Astrocyte of the spinal cord (primary cell): ENCODE results near the gene RIMBP2.
"Not testable (repeated sequence)": the region's sequence is repeated elsewhere in the genome, so short reads cannot be mapped to it uniquely, and the experiment has no call there.

Experiments used
- DNase-seq: peaks from one replicate; pipeline ENCODE4 v3.0.0; 2011; ENCODE audit warnings: low read depth, low spot score
- H3K4me3 ChIP-seq: 2 replicates; pipeline ENCODE4 v1.5.1; 2011; ENCODE audit warnings: low read depth, mild to moderate bottlenecking, low read length, moderate library complexity
- CTCF ChIP-seq: IDR thresholded peaks from 2 replicates; pipeline ENCODE4 v1.5.1; 2012; ENCODE audit warnings: low read depth, mild to moderate bottlenecking, low read length, inconsistent platforms
- in situ Hi-C: cut with HindIII; loops from 2 replicates; pipeline ENCODE4 v1.10.0; 2017; ENCODE audit warnings: low sequenced_read_pairs

RIMBP2 gene

GRCh38 chr12:130700492-130701401, 15.4 kb downstream of the RIMBP2 start:
- no peak for TF ChIP-seq CTCF
- in situ Hi-C loops = no loop called here
- H3K4me3 ChIP-seq = no peak overlapping the region
- no peak for DNase-seq

- in situ Hi-C loops = no loop called here
- H3K4me3 ChIP-seq = no peak overlapping the region
- TF ChIP-seq CTCF = no peak
- DNase-seq = no peak
Observed at GRCh38 chr12:130698106-130698505, 18.0 kb downstream of the RIMBP2 start.

- no peak overlapping the region for H3K4me3 ChIP-seq
- in situ Hi-C loops = no loop called here
- no peak for DNase-seq
- TF ChIP-seq CTCF = no peak
Observed at GRCh38 chr12:130696379-130697100, 19.6 kb downstream of the RIMBP2 start.

- no peak for DNase-seq
- no peak overlapping the region for H3K4me3 ChIP-seq
- in situ Hi-C loops = no loop called here
- TF ChIP-seq CTCF = no peak
Observed at GRCh38 chr12:130695061-130695460, 21.0 kb downstream of the RIMBP2 start.

GRCh38 chr12:130689408-130690405, 26.4 kb downstream of the RIMBP2 start:
- H3K4me3 ChIP-seq = no peak overlapping the region
- no peak for TF ChIP-seq CTCF
- in situ Hi-C loops = no loop called here
- no peak for DNase-seq

- DNase-seq, in situ Hi-C loops, H3K4me3 ChIP-seq: not testable (repeated sequence)
Observed at GRCh38 chr12:130688999-130689398, 27.1 kb downstream of the RIMBP2 start.
